Hepatic stellate cell (primary cell): ENCODE data around the gene CLEC3B.
"Not testable (repeated sequence)": the region's sequence is repeated elsewhere in the genome, so short reads cannot be mapped to it uniquely, and the experiment has no call there.

Experiments
- DNase-seq: peaks from one replicate; pipeline ENCODE4 v3.0.0; 2011; ENCODE audit warnings: low spot score

The CLEC3B gene

GRCh38 chr3:45026038-45026437 is at the start of gene CLEC3B:
Gene CLEC3B, plus strand, starts transcription at chr3:45026303. Its CDS starts 60 bp downstream, at chr3:45026363.
- DNase-seq = peak; percentile 72

- DNase-seq = no peak
Observed at GRCh38 chr3:44981220-44981619, 44.9 kb upstream of the CLEC3B start.

GRCh38 chr3:44981751-44982150 is 44.4 kb upstream of the CLEC3B start:
- no peak for DNase-seq

- DNase-seq = no peak
Observed at GRCh38 chr3:44982817-44983216, 43.3 kb upstream of the CLEC3B start.

GRCh38 chr3:44983484-44983941 is 42.6 kb upstream of the CLEC3B start:
- no peak for DNase-seq

GRCh38 chr3:44984335-44984734 is 41.8 kb upstream of the CLEC3B start:
- no peak for DNase-seq

GRCh38 chr3:44986330-44986729 is 39.8 kb upstream of the CLEC3B start:
- DNase-seq = not testable (repeated sequence)

GRCh38 chr3:44987332-44987731 is 38.8 kb upstream of the CLEC3B start:
- no peak for DNase-seq

- no peak for DNase-seq
Observed at GRCh38 chr3:44988073-44988472, 38.0 kb upstream of the CLEC3B start.

GRCh38 chr3:44989141-44989540 is 37.0 kb upstream of the CLEC3B start:
- no peak for DNase-seq

- DNase-seq = no peak
Observed at GRCh38 chr3:44989636-44990373, 36.3 kb upstream of the CLEC3B start.

- no peak for DNase-seq
Observed at GRCh38 chr3:44991326-44991725, 34.8 kb upstream of the CLEC3B start.

GRCh38 chr3:44992555-44993470 is 33.3 kb upstream of the CLEC3B start:
- DNase-seq = no peak

- peak; percentile 59 for DNase-seq
Observed at GRCh38 chr3:44993471-44994205, 32.5 kb upstream of the CLEC3B start.

GRCh38 chr3:44995142-44995770 is 30.8 kb upstream of the CLEC3B start:
- DNase-seq = peak; percentile 54

GRCh38 chr3:44996556-44996969 is 29.5 kb upstream of the CLEC3B start:
- DNase-seq = no peak

GRCh38 chr3:44999782-45000181 is 26.3 kb upstream of the CLEC3B start:
- DNase-seq = no peak

- DNase-seq = no peak
Observed at GRCh38 chr3:45000823-45001222, 25.3 kb upstream of the CLEC3B start.

GRCh38 chr3:45001738-45002137 is 24.4 kb upstream of the CLEC3B start:
- DNase-seq = no peak

- DNase-seq = no peak
Observed at GRCh38 chr3:45002139-45002660, 23.9 kb upstream of the CLEC3B start.

GRCh38 chr3:45002720-45003119 is 23.4 kb upstream of the CLEC3B start:
- no peak for DNase-seq

- no peak for DNase-seq
Observed at GRCh38 chr3:45003406-45003805, 22.7 kb upstream of the CLEC3B start.
